DOHH2 (cell line): ENCODE results near the gene RNF175.

Experiments
- H3F3A ChIP-seq: fragments of 200-600 bp; sonication (generic), shearing (Covaris generic); 2 replicates; pipeline ENCODE4 v1.6.0; 2016; ENCODE audit warnings: antibody characterized with exemption, mild to moderate bottlenecking; ENCODE audit not compliant: control insufficient read depth, insufficient read depth
- H3K27ac ChIP-seq: fragments of 200-600 bp; sonication (generic); 2 replicates; pipeline ENCODE4 v1.5.1; 2014; ENCODE audit warnings: low read depth, mild to moderate bottlenecking, low read length, moderate library complexity
- H3K27me3 ChIP-seq: fragments of 200-600 bp; sonication (generic); 2 replicates; pipeline ENCODE4 v1.6.1; 2014; ENCODE audit warnings: mild to moderate bottlenecking, low read length, mixed read lengths; ENCODE audit not compliant: control insufficient read depth
- H3K36me3 ChIP-seq: fragments of 200-600 bp; sonication (generic); 2 replicates; pipeline ENCODE4 v1.6.1; 2014; ENCODE audit warnings: mild to moderate bottlenecking, low read length, moderate library complexity, mixed read lengths; ENCODE audit not compliant: control insufficient read depth
- H3K4me1 ChIP-seq: fragments of 200-600 bp; sonication (generic); 2 replicates; pipeline ENCODE4 v1.6.1; 2014; ENCODE audit warnings: mild to moderate bottlenecking, low read length, mixed read lengths; ENCODE audit not compliant: control insufficient read depth
- H3K4me2 ChIP-seq: fragments of 200-600 bp; sonication (generic); 2 replicates; pipeline ENCODE4 v1.6.0; 2014; ENCODE audit warnings: mild to moderate bottlenecking, low read length, moderate library complexity
- H3K4me3 ChIP-seq: fragments of 200-600 bp; sonication (generic); 2 replicates; pipeline ENCODE4 v1.5.1; 2014; ENCODE audit warnings: mild to moderate bottlenecking, low read length, mixed read lengths
- H3K79me2 ChIP-seq: fragments of 200-600 bp; sonication (generic); 2 replicates; pipeline ENCODE4 v1.6.1; 2014; ENCODE audit warnings: mild to moderate bottlenecking, low read length, mixed read lengths; ENCODE audit not compliant: control insufficient read depth
- H3K9me2 ChIP-seq: fragments of 200-600 bp; sonication (generic); replicated peaks from 2 replicates; pipeline ENCODE4 v1.6.1; 2014; ENCODE audit warnings: mild to moderate bottlenecking, low read length, mixed read lengths; ENCODE audit not compliant: control insufficient read depth
- H3K9me3 ChIP-seq: fragments of 200-600 bp; sonication (generic); 2 replicates; pipeline ENCODE4 v1.6.1; 2014; ENCODE audit warnings: antibody characterized with exemption, low read length, mixed read lengths; ENCODE audit not compliant: control insufficient read depth, insufficient read depth
- H4K20me1 ChIP-seq: fragments of 200-600 bp; sonication (generic); 2 replicates; pipeline ENCODE4 v1.6.0; 2014; ENCODE audit warnings: low read depth, mild to moderate bottlenecking, antibody characterized with exemption, low read length, moderate library complexity; ENCODE audit not compliant: control insufficient read depth, insufficient read depth
- EZH2phosphoT487 ChIP-seq: fragments of 200-600 bp; sonication (generic); IDR thresholded peaks from 2 replicates; pipeline ENCODE4 v1.6.1; 2017; ENCODE audit warnings: borderline replicate concordance, mild to moderate bottlenecking, antibody characterized with exemption, low read length, moderate library complexity, mixed read lengths
- TF ChIP-seq, protein P1 (sequence below): fragments of 200-600 bp; sonication (generic); IDR thresholded peaks from one replicate; pipeline ENCODE4 v1.5.1; 2014; ENCODE audit warnings: antibody characterized with exemption, mild to moderate bottlenecking, low read depth, low read length; ENCODE audit not compliant: poor library complexity, severe bottlenecking

Gene RNF175

DNA sequence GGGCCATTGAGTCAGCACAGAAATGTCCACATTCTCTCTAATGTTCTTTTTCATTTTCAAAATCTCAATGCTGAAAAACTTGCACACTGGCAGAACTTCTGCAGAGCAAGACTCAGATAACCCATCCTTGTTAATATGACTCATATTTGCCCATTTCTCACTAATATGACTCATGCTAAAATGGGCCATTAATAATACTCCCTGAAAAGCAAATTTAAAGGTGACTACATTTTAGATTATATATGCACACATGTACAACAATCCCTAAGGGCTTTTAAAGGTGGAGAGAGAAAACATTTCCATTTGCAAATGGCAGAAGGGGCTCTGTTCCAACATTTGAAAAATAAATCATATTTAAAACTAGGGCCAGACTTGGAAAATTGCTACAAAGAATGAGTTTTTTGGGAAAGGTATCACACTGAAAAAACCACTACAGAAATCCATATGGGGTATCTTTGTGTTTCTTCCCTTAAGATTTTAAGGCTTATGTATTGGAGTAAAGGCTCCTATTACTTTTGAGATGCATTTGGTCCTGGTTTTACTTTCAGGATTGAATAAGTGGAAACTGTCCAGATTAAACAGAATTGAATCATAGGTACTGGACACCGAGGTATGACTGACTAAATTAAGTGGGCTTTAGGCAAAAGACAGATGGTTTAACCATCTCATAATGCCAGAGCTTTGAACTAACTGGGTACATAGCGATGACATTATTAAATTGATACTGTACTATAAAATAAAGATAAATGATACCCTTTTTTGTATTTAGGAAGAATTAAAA, 45.8 kb downstream of the RNF175 start:
- no peak for TF ChIP-seq EZH2phosphoT487
- TF ChIP-seq, protein P1, sequence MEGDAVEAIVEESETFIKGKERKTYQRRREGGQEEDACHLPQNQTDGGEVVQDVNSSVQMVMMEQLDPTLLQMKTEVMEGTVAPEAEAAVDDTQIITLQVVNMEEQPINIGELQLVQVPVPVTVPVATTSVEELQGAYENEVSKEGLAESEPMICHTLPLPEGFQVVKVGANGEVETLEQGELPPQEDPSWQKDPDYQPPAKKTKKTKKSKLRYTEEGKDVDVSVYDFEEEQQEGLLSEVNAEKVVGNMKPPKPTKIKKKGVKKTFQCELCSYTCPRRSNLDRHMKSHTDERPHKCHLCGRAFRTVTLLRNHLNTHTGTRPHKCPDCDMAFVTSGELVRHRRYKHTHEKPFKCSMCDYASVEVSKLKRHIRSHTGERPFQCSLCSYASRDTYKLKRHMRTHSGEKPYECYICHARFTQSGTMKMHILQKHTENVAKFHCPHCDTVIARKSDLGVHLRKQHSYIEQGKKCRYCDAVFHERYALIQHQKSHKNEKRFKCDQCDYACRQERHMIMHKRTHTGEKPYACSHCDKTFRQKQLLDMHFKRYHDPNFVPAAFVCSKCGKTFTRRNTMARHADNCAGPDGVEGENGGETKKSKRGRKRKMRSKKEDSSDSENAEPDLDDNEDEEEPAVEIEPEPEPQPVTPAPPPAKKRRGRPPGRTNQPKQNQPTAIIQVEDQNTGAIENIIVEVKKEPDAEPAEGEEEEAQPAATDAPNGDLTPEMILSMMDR = no peak

DNA sequence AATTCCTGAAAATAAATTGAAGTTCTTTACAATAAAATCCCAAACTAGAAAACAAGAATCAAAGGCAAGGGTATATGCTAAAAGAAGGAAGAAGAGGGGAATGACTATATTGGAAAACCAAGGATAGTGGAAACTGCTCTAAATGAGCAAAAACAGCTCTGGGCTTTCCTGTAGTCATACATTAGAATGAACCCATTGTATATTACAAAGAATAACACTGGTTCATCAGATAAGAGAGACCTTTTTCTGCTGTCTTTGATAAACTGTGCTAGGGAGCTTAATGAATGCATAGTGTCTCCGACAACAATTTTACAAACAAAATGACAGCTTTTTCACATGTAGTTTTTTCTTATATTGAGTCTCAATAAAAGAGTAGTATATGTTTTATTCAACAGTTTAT, 49.1 kb downstream of the RNF175 start:
- Histone ChIP-seq H3K27me3 (peaks cover 22% of the 10 kb centered on the region), H3K4me3 (no peak overlapping the region), H3K27ac (no peak overlapping the region), H3K4me1 (peaks cover 12% of the 10 kb centered on the region), H3K9me2 (no peaks in the 10 kb centered on the region), H3K4me2 (no peak overlapping the region), H3K79me2 (no peaks in the 10 kb centered on the region), H3F3A (no peaks in the 10 kb centered on the region), H3K36me3 (no peaks in the 10 kb centered on the region), H4K20me1 (no peaks in the 10 kb centered on the region), H3K9me3 (no peaks in the 10 kb centered on the region)
- TF ChIP-seq, protein P1 = no peak
- no peak for TF ChIP-seq EZH2phosphoT487

More for the DNA sequence above, 45.8 kb downstream of the RNF175 start:
- H3K27me3 ChIP-seq = peaks cover 16% of the 10 kb centered on the region
- no peaks in the 10 kb centered on the region for H4K20me1 ChIP-seq
- no peaks in the 10 kb centered on the region for H3F3A ChIP-seq
- H3K4me2 ChIP-seq = no peak overlapping the region
- H3K36me3 ChIP-seq = no peaks in the 10 kb centered on the region
- H3K27ac ChIP-seq = no peak overlapping the region
- H3K79me2 ChIP-seq = no peaks in the 10 kb centered on the region
- H3K4me3 ChIP-seq = no peak overlapping the region
- no peaks in the 10 kb centered on the region for H3K9me3 ChIP-seq
- no peaks in the 10 kb centered on the region for H3K4me1 ChIP-seq
- H3K9me2 ChIP-seq = no peaks in the 10 kb centered on the region

DNA sequence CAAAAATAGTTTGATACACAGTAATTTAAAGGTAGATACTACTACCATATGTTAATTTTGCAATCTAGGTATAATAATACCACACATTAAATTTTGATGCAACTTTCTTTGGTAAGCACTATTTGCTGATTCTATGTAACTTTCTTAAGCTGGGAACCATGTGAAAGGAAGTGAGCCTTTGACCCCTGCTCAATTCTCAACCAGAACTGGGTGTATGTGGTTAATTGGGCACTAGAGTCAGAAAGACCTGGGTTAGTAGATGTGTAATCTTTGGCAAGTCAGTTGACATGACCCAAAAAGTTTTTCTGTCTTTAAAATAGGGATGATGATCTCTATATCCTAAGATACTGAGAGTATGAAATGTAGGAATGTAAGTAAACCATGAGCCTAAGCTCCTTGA, 53.3 kb downstream of the RNF175 start:
- H3F3A ChIP-seq = no peaks in the 10 kb centered on the region
- no peaks in the 10 kb centered on the region for H3K9me3 ChIP-seq
- no peaks in the 10 kb centered on the region for H3K79me2 ChIP-seq
- H3K4me1 ChIP-seq = peaks cover 13% of the 10 kb centered on the region
- H3K27ac ChIP-seq = no peak overlapping the region
- peak overlapping the region; percentile 44 for H3K4me2 ChIP-seq
- H3K36me3 ChIP-seq = no peaks in the 10 kb centered on the region
- peaks cover 17% of the 10 kb centered on the region for H3K27me3 ChIP-seq
- no peaks in the 10 kb centered on the region for H3K9me2 ChIP-seq
- H3K4me3 ChIP-seq = no peak overlapping the region
- no peaks in the 10 kb centered on the region for H4K20me1 ChIP-seq
- TF ChIP-seq, protein P1 = no peak
- TF ChIP-seq EZH2phosphoT487 = no peak
